Ramos (cell line): ENCODE measurements around the gene CD209.
"Not testable (repeated sequence)": the region's sequence is repeated elsewhere in the genome, so short reads cannot be mapped to it uniquely, and the experiment has no call there.

Experiments used
- in situ Hi-C: fragments of 300-500 bp; cut with MboI; formaldehyde crosslinking; loops from one replicate; pipeline ENCODE4 v1.14.3; 2022; ENCODE audit warnings: low sequenced_read_pairs; ENCODE audit not compliant: unreplicated experiment

CD209 gene

GRCh38 chr19:7746903-7747884 lies at the start of gene CD209:
Gene CD209 (minus strand): TSS chr19:7747534. CDS start chr19:7747511, 23 bp downstream.
- in situ Hi-C loops = no loop called here

DNA sequence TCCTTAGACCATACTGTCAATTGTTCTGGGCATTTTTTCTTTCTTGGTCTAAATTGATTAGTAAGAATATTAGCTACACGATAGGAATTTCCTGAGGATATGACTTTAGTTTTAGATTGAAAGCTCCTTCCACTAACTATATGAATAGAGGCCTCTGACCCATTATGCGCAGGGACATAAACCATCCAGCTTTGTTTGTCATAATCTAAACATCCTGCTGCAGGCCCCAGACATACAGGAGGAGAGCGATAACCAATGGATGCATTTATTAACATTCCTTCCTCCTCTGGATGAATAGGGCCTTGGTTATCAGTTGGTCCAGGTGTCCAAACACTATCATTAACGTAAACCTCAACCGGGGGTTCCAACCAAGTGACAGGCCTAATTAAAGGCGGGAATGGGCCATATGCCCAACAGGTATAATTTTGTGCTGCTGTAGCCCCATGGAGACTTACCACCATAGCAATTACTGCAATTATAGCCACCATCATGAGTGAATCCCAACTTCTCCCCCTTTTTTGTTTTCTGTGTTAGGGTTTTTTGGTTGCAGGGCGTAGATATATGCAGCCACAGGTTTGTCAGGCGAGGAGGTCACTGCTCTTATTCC lies 48.3 kb upstream of the CD209 start:
- in situ Hi-C loops = no loop called here

DNA sequence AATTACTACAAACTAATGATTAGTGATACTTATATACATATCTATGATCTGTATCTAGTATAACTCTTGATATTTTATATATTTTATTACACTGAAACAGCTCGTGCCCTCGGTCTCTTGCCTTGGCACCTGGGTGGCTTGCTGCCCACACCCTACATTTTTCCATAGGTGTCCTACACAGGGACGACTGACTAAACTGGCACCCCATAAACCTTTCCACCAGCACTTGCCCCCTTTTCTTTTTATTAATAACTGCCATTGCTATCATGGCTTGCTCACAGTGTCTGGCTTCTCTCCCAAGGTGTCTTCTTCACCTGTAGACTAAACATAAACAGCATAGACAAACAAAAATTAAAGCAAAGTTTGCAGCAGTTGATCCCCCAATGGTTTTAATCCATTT lies 46.2 kb upstream of the CD209 start:
- in situ Hi-C loops = no loop called here

DNA sequence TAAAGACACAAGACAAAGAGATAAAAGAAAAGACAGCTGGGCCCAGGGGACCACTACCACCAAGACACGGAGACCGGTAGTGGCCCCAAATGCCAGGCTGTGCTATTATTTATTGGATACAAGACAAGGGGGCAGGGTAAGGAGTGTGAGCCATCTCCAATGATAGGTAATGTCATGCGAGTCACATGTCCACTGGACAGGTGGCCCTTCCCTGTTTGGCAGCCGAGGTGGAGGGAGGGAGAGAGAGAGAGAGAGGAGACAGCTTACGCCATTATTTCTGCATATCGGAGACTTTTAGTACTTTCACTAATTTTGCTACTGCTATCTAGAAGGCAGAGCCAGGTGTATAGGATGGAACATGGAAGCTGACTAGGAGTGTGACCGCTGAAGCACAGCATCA lies 45.4 kb upstream of the CD209 start:
- in situ Hi-C loops = not testable (repeated sequence)

DNA sequence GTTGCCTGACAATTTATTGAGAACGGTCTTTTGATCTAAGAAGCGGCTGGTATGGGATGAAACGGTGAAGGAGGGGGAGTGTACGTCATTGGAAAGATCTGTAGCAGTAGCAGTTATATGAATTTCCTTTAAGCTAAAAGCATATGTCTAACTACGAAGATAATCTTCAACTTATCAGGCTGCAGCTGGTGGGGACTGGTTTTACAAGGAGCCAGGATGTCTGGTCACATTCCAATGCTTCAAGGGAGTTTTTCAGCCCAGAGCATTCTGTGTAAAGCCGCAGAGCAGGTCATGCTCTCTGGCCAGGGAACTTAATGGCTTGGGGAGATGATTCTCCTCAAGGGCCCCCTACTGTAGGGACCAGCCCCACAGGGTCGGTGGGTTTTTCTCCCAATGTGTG lies 44.9 kb upstream of the CD209 start:
- in situ Hi-C loops = no loop called here

GRCh38 chr19:7790416-7790815 lies 43.1 kb upstream of the CD209 start:
- in situ Hi-C loops = no loop called here

DNA sequence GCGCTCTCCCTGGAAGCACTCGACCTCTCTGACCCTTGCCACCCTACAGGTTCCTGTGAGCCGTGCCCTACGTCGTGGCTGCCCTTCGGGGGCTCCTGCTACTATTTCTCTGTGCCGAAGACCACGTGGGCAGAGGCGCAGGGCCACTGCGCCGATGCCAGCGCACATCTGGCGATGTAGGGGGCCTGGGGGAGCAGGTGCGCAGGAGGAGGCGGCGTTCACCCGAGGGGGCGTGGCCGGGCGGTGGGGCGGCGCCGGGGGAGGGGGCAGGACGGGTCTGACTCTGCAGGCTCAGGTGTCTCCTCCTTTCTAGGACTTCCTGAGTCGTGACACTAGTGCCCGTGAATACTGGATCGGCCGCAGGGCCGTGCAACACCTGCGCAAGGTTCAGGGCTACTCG lies 42.1 kb upstream of the CD209 start:
- in situ Hi-C loops = no loop called here

DNA sequence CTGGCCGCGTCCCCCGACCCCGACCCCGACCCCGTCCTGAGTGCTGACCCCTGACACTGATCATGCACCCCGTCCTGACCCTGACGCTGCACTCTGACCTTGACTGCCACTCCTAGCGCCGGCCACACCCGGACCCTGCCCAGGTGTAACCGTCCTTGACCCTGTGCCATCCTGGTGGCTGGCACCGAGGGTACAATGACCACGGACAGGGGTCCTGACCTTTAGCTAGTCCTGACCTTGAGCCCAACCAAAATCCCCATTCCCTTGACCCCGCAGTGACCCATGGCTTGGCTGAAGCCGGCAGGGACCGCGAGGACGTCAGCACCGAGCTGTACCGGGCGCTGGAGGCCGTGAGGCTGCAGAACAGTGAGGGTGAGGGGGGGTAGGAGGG lies 41.6 kb upstream of the CD209 start:
- in situ Hi-C loops = no loop called here

DNA sequence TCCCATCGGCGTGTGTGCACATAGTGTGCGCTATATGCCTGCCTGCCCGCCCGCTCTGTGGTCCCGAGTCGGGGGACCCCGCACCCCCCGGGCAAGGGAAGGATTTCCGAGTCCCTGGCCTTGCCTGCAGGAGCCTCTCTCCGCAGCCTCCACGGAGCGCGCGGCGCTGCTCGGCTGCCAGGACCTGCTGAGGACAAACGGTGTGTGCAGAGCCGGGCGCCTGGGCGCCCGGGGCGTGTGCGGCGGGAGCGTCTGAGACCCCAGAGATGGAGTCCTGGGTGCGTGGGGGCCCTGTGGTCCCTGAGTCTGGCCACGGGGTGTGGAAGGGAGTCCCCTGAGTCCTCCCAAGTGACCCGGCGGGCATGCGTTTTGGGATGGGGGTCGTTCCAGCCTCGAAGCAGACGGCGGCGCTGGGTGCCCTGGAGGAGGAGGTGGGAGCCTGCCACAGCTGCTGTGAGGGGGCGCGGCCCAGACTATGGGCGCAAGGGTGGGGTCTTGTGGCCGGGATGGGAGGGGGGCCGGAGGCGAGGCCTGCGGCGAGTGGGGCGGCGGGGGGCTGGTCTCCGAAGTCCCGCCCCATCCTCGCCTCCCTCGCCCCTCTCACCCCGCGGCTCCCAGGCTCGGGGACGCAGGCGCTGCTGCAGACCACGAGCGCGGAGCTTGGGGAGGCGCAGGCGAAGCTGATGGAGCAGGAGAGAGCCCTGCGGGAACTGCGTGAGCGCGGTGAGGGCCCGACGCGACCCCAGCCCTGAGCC lies 41.0 kb upstream of the CD209 start:
- in situ Hi-C loops = no loop called here

DNA sequence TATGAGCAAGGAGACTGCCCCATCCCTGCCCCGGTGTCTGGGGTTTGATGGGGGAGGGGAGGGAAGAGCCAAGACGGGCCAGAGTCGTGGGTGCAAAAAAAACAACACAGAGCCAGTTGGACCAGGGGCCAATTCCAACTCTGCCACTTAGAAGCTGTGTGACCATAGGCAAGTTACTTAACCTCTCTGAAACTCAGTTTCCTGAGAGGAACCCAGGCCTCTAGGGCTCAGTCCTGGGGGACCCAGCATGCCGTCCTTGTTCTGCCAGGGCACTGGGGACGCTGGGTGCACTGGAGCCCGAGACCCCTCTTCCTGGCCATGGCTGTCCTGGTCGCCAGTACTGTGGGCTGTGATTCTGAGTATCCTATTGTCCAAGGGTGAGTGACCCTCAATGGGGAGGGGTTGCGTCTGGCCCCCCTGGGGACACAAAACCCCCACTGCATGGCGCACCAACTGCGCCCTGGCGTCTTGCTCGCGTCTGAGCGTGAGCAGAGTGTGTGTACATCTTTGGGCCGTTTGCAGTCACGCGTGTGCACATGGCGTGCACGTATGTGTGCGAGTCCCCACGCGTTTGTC lies 40.4 kb upstream of the CD209 start:
- in situ Hi-C loops = no loop called here

DNA sequence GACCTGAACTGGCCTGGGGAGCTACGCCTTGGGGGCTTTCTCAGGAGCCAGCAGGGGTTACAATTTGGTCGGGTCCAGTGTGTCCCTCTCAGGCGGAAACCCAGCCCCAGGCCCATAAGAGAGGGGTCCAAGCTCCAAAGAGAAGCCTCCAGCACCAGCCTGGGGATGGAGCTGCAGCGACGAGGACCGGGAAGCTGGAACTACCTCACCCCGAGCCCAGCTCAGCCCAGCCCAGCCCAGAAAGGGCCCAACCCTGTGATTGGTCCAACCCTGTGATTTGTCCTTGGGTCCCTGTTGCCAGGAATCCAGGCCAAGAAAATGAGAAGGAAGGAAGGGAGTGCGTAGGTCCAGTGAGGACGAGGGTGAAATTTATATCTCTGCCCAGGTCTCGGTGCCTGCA lies 39.8 kb upstream of the CD209 start:
- in situ Hi-C loops = no loop called here

- in situ Hi-C loops = no loop called here
Observed at GRCh38 chr19:7784856-7785255, 37.5 kb upstream of the CD209 start.

DNA sequence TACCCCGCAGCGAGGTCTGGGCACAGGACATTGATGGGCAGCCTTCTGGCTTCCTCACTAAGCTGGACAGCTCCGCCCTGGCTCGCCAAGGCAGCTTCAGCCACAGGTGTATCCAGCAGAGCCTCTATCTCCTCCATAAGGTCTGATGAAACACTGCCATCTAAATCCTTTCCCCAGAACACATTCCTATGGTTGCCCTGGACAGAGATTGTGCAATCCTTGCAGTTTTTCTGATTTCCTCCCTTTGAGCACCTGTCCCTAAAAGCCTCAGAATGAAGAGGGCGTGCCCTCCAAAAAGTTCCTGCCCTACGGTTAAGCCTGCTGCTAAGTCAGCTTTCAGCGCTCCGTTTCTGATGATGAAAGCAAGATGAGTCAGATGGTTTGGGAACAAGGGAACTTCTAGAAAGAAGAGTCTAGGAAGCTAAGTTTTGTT lies 36.7 kb upstream of the CD209 start:
- in situ Hi-C loops = no loop called here

- in situ Hi-C loops = no loop called here
Observed at GRCh38 chr19:7781157-7781556, 33.8 kb upstream of the CD209 start.

DNA sequence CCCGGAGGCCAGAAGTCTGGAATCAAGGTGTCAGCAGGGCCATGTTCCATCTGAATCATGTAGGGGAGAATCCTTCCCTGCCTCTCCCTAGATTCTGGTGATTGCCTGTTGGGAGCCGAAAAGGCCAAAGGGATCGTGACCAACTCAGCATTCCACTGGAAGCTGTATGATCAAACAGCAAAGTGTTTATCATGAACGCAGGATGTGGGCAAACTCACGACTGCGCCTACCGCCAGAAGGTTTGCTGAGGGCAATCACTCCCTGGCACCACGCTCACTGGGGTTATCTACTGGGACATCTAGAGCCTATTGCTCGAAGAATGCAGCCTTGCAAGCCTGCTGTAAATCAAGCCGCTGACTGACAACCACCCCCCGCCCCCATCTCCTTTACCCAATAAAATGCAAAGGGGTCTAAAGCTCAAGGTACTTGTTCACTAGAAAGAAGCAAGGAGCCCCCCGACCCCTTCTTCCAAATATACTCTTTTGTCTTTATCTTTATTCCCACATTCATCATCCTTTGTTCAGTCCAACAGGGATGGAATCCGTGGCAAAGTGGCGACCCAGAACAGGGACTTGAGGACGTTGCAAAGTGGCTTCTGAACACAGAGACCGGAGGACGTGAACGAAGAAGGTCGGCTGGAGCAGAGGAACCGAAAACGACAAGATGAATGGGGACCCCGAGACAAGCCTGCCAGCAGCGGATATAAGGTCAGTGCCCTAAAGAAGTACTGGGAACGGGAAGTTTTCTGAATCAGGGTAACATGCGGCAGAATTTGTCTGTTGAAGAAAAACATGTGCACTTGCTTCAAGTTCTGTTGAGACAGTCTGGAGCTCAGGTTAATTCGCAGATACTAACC lies 32.5 kb upstream of the CD209 start:
- in situ Hi-C loops = no loop called here

DNA sequence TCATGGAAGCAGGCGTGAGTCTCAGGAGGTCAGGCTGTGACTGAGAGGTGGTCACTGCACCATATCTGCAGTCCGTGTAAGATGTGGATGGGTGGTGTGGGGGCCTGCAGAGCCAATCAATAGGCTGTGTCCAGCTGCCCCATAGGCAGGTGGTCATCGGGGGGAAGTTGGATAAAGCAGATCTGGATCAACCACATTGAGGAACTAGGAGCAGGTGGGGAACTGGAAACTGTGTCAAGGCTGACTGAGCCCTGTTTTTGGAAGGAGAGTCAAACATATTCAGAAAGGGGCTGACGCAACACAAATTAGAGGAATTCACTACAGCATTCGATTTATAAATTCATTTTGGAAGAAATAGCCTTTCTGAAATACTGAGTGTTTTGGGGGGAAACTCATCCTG lies 30.7 kb upstream of the CD209 start:
- in situ Hi-C loops = no loop called here

DNA sequence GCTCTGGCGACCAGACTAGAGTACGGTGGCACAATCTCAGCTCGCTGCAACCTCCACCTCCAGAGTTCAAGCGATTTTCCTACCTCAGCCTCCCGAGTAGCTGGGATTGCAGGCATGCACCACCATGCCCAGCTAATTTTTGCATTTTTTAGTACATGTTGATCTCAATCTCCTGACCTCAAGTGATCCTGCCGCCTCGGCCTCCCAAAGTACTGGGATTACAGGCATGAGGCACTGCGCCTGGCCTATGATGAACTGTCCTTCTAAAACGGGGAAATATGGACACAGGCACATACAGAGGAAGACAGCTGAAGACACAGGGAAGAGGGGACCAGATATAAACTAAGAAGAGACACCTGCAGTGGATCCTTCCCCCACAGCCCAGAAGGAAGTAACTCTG lies 28.4 kb upstream of the CD209 start:
- in situ Hi-C loops = no loop called here

- in situ Hi-C loops = no loop called here
Observed at GRCh38 chr19:7773841-7774240, 26.5 kb upstream of the CD209 start.

DNA sequence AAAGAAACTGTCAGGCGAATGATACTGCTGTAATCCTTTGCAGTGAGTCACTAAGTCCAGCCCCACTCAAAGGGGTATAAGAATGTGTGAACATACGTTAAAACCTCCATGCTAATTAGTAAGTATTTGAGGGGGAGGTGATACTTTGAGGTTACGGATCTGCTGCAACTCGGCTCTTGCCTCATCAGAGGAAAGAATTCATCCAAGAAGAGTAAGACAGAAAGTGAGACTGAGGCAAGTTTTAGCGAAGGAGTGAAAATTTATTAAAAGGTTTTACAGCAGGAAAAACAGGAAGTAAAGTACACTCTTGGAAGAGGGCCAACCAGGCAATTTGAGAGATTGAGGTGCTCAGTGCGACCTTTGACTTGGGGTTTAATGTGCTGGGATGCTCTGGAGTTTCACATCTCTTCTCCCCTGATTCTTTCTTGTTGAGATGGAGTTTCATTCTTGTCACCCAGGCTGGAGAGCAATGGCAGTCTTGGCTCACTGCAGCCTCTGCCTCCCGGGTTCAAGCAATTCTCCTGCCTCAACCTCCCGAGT lies 25.5 kb upstream of the CD209 start:
- in situ Hi-C loops = no loop called here
